NCI-H2029 treated with DMSO at 0.1 percent for 48 hours (cell line): Measurements from ENCODE around the gene CDH4.
"Not testable (repeated sequence)": the region's sequence is repeated elsewhere in the genome, so short reads cannot be mapped to it uniquely, and the experiment has no call there.

ENCODE experiments used
- DNase-seq: peaks from one replicate; lab custom pipeline; 2025; lab: John Stamatoyannopoulos, UW

The CDH4 gene

GRCh38 chr20:61963885-61964674, 712.0 kb downstream of the CDH4 start:
- no peak for DNase-seq

- no peak for DNase-seq
Measured at GRCh38 chr20:61964675-61965605, 712.9 kb downstream of the CDH4 start.

GRCh38 chr20:61965606-61966491, 713.8 kb downstream of the CDH4 start:
- DNase-seq: no peak

- no peak for DNase-seq
Measured at GRCh38 chr20:61966492-61967244, 714.6 kb downstream of the CDH4 start.

GRCh38 chr20:61967300-61967699, 715.2 kb downstream of the CDH4 start:
- DNase-seq: no peak

- no peak for DNase-seq
Measured at GRCh38 chr20:61968036-61968810, 716.2 kb downstream of the CDH4 start.

GRCh38 chr20:61968932-61969331, 716.9 kb downstream of the CDH4 start:
- DNase-seq: no peak

- no peak for DNase-seq
Measured at GRCh38 chr20:61969806-61970205, 717.7 kb downstream of the CDH4 start.

GRCh38 chr20:61970357-61970756, 718.3 kb downstream of the CDH4 start:
- no peak for DNase-seq

GRCh38 chr20:61971595-61971994, 719.5 kb downstream of the CDH4 start:
- DNase-seq: not testable (repeated sequence)

GRCh38 chr20:61972636-61973508, 720.8 kb downstream of the CDH4 start:
- no peak for DNase-seq

- DNase-seq: no peak
Measured at GRCh38 chr20:61973515-61974356, 721.7 kb downstream of the CDH4 start.

- DNase-seq: no peak
Measured at GRCh38 chr20:61974357-61974665, 722.2 kb downstream of the CDH4 start.

GRCh38 chr20:61975407-61976129, 723.5 kb downstream of the CDH4 start:
- DNase-seq: no peak

- DNase-seq: no peak
Measured at GRCh38 chr20:61976263-61976643, 724.2 kb downstream of the CDH4 start.

- DNase-seq: no peak
Measured at GRCh38 chr20:61976644-61977418, 724.8 kb downstream of the CDH4 start.

GRCh38 chr20:61977419-61977786, 725.3 kb downstream of the CDH4 start:
- DNase-seq: no peak
